A204.1 (cell line): Measurements from ENCODE around the gene PPARG.
"Not testable (repeated sequence)": the region's sequence is repeated elsewhere in the genome, so short reads cannot be mapped to it uniquely, and the experiment has no call there.

ENCODE experiments used
- FAIRE-seq: peaks from 2 replicates; lab custom pipeline; 2012; peaks lifted over from hg19 to GRCh38; lab: Jason Lieb, UNC

PPARG gene

DNA sequence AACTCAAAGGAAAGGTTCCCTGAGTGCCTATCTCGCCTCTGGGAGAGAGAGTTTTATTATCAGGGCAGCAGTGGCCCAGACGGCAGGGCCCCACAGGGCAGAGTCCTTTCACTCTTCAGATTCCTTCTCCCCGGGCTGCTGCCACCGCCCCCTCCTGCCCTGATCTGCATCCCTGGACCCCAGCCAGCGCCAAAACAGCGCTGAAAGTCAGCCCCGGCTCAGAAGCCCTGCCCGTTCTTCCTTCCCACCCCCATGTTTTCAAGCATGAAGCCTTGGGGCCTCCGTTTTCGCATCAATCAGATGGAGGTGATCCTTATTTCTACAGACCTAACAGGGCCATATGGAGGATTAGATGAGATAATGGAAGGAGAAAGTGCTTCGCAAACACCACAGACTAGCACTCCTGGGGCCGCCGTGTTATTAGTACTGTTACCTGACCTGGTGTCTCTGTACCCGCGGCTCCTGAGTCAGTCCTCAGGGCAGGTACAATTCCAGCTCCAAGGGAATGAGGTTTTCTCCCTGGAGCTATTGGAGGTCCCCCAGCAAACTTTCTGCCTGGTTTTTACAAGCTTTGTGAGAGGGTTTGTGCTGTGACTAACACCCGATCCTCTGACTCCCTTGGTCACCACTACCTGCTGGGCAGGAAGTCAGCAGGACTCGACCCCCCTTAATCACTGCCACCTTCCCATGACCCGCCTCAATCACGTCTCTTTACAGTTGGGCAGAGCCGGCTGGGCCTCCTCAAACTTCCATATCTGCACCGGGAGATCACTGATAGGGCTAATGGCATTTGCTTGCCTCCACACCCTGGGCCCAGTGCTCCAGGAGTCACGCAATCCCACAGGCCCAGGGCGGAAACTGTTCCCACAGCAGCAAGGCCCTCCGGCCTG is 156.0 kb downstream of the PPARG start:
- no peak for FAIRE-seq

DNA sequence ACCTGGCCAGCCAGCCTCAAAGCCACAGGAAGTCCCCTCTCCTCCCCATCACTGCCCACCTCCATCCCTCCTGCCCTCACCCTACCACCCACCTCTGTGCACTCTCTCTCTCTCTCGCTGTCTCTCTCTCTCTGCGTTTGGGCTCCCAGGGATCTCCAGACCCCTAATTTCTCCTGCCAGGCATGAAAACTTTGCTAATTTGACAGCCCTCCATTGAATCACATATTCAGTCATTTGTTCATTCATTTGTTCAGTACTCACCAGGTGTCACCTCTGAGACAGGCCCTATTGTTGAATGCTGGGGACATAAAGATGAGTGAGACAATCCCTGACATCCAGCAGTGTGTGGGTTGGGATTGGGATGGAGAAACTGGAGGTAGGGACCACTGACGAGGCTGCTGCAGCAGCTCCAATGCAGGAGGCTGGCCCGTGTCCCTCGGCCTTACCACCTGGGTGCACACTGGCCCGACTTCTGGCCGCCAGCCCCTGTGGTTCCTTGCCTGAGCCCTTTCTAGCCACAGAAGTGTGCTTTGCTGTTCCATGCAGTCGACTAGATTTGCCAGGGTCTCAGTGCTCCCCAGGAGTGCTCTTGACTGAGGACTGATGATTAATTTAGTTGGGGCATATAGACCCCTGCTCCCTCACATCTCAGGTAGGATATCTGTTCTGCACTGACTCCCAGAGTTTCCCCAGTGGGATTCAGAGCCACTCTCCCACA is 156.8 kb downstream of the PPARG start:
- no peak for FAIRE-seq

DNA sequence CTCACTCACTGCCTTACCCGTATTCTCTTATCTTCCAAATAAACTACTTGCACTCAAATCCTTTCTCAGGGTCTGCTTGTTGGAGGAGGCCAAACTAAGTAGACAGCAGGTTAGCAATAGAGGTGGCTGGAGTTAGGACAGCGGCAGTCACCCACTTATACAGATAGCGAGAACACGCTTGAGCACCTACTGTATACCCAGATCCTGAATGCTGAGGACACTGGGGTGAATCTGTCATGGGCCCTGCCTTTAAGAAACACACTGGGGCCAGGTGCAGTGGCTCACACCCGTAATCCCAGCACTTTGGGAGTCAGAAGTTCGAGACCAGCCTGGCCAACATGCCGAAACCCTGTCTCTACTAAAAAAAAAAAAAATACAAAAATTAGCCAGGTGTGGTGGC is 157.4 kb downstream of the PPARG start:
- FAIRE-seq: no peak

DNA sequence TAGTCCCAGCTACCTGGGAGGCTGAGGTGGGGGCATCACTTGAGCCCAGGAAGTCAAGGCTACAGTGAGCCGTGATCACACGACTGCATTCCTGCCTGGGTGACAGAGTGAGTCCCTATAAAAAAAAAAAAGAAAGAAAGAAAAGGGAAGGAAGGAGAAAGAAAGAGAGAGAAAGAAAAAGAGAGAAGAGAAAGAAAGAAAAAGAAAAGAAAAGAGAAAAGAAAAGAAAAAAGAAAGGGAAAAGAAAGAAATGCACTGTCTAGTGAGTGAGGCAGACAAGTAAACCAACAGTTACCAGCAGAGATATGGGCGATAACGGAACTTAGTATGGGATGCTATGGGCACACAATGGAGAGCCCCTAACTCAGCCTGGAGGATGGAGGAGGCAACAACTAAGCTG is 158.2 kb downstream of the PPARG start:
- no peak for FAIRE-seq

DNA sequence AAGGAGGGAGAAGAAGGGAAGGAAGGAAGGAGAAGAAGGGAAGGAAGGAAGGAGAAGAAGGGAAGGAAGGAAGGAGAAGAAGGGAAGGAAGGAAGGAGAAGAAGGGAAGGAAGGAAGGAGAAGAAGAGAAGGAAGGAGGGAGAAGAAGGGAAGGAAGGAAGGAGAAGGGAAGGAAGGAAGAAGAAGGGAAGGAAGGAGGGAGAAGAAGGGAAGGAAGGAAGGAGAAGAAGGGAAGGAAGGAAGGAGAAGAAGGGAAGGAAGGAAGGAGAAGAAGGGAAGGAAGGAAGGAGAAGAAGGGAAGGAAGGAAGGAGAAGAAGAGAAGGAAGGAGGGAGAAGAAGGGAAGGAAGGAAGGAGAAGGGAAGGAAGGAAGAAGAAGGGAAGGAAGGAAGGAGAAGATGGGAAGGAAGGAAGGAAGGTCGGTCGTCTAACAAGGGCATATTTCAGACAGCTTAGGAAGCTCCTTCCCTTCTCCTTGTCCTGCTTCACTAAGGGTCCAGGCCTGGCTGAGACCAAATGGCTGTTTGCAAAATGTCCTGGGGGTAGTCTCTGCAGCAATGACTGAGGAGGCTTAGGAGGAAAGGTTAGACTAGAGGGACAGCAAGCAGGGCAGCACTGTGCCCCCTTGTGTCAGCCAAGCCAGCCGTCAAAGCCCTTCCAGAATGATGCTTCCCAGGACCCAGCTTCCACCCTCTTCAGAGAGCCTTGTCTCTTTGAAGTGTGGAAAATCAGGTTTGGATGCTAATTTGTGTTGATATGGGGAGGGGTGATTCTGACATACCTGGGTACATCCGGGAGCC is 159.7 kb downstream of the PPARG start:
- FAIRE-seq: not testable (repeated sequence)

DNA sequence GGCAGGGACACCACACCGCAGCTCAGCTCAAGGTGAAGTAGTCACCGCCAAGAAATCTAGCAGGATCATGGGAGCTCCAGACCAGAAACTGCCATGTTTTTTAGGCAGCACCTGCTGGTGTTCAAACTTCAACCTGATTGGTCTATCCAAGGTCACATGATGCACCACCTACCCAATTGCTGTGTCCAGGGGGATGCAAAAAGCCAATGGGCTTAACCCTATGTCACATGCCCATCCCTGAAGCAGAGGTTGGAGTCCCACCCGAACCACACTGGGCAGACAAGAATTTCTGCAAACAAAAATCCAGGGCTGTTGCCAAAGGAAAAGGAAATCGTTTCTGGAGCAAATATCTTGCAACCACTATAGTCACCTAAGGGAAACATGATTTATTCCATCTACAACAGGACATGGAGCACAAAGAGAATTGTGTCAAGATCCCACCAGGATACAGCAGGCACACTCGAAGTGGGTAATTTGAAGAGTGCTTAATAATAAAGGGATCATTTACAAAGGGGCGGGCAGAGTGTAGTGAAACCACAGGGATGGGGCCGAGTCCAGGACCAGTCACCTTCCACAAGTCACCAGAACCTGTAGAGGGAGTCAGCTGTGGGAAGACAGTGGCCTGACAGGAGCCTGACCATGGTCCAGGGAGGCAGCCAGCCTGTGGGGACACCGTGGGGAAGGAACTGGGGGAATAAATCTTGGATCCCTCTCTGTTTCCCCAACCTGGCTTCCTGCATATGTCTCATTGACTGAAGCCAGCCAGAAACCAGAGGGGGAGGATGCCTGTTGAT is 161.2 kb downstream of the PPARG start:
- no peak for FAIRE-seq

DNA sequence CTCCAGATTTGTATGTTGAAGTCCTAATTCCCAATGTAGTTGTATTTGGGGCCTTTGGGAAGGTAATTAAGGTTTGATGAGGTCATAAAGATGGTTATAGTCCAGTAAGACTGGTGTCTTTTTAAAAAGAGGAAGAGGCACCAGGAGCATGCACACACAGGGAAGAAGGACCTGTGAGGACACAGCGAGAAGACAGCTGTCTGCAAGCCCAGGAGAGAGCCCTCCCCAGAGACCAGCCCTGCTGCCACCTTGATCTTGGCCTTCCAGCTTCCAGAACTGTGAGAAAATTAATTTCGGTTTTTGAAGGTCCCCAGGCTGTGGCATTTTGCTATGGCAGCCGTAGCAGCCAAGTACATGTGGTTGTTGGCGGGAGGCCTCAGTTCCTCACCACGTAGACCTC is 162.6 kb downstream of the PPARG start:
- no peak for FAIRE-seq

DNA sequence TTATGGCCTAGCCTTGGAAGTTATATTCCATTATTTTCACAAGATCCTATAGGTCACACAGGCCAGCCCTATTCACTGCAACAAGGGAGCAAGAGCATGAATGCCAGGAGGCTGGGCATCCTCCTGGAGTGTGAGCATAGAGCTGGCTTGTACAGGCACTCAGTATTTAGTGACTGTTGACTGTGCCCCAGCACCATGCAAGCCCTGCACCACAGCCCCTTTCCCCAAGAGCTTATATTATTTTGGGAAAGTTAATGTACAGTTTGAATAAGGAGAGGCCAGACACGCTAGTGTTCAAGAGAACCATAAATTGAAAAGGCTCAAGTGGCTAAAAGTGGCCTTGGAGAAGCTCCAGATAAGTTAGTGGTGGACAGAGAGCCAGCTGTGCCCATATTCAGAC is 163.1 kb downstream of the PPARG start:
- FAIRE-seq: no peak

DNA sequence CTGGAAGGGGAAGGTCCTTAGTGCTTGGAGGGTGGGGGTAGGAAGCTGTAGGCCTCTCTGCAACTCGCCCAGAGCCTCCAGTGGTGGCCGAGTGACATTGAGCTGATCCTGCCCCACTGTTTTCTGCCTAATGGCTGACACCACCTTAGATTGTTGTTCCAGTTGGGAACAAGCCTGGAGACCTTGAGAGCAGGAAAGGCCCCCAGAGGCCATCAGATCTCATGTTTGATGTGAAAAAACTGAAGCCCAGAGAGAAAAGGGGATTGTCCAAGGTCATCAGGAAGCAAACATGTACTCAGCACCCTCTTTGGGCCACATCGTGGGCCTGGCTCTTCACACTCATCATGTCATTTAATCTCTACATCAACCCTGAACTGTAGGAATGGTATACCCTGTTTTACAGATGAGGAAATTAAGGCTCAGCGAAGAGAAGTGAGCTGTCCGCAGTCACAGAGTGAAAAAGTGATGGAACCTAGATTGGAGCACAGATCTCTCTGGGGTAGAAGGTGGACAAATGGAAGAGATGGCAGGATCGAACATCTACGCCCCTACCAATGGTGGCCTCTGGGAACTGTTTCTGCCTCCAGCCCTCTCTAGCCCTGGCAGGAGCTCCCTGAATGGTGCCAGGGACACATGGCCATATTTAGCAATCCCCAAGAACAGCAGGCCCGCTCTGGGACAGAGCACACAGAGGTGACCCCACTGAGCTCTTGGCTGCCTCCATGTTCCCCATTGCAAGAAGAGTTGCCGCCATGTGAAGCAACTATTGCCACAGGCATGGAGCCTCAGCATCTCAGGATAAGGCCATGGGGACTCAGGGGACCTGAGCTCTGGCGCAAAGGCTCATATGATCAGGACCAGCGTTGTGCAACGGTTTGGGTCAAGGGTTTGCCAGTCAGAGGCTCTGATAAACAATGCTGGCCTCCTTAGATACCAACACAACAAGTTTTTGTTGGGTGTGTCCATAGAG is 163.8 kb downstream of the PPARG start:
- no peak for FAIRE-seq

DNA sequence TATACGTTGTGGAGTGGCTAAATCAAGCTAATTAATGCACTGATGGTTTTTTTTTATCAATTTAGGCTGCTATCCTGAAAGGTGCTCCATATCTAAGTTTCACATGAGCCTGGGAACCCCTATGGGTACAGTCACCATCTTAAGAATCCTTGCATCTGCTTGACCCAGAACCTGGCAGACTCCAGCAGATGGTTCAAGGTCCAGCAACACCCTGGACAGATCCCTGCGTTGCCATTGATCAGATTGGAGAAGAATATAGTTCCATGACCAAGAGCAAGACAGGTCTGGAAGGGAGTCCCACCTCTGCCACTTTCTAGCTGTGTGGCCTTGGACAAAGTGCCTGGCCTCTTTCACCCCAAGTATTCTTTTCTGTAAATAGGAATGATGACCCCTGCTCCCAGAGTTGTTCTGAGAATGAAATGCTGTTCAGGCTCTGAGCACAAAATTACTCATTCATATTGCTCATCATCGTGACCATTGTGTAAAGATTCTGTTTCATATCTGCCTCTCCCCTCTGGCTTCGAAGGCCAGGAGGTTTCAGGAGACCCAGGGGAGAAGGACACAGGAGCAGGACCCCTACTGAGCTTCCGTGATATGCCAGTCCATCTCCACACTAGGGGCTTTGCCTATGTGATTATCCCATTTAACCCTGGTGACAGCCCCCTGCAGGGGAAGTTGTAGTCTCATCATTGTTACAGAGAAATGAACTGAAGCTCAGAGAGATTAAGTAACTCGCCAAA is 165.4 kb downstream of the PPARG start:
- no peak for FAIRE-seq

DNA sequence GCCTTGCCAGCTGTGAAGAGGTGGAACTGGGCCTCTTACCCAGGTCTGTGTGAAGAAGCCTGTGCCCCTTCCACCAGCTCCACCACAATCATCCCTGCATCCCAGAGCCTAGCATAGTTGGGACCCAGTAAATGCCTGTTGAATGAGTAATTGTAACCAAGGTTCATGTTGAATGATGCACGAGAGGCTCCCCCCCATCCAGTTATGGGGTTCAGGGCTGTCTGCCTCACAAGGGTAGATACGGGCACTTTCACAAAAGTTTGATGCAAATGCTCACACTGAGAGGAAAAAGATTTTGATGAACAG is 165.9 kb downstream of the PPARG start:
- no peak for FAIRE-seq

DNA sequence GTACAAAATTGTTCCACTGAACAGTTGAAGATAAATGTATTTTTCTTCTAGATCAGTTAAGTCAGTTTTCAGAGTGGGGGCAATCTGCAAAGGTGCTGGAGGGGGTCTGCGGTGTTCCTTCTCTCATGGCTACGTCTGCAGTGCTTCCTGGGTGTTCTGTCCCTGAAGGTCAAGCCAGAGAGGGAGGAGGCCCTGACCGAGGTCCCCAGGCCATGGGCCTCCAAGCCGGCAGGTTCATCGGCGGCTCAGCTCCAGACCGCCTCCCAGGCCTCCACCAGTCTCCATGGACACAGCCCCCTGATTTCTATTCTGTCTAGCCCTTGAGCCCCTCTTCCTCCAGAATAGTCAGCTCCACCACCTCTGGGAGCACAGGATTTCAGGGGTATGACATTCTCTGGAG is 166.9 kb downstream of the PPARG start:
- FAIRE-seq: no peak

DNA sequence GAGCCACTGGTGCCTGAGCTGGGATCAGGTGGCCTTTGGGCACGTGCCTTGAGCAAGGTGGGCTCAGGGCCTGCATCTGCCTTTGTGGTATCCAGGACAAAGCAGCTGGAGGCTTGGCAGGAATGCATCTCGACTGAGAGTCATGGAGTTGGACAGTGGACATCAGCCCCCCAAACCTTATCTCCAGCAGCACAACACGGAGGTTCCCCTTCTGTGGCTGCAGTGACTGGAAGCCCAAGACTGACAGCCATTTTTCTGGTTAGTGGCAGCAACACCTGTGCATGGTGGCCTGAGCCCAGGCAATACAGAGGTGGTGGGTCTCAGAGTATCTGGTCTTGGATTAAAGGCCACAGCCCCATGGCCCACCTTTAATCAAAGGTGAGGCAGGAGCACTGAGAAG is 167.6 kb downstream of the PPARG start:
- no peak for FAIRE-seq

DNA sequence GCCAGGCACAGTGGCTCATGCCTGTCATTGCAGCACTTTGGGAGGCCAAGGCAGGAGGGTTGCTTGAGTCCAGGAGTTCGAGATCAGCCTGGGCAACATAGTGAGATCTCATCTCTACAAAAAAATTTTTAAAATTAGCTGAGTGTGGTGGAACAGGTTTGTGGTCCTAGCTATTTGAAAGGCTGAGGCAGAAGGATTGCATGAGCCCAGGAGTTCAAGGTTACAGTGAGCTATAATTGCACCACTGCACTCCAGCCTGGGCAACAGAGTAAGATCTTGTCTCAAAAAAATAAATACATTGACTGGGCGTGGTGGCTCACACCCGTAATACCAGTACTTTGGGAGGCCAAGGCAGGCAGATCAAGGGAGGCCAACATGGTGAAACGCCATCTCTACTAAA is 168.5 kb downstream of the PPARG start:
- FAIRE-seq: not testable (repeated sequence)

DNA sequence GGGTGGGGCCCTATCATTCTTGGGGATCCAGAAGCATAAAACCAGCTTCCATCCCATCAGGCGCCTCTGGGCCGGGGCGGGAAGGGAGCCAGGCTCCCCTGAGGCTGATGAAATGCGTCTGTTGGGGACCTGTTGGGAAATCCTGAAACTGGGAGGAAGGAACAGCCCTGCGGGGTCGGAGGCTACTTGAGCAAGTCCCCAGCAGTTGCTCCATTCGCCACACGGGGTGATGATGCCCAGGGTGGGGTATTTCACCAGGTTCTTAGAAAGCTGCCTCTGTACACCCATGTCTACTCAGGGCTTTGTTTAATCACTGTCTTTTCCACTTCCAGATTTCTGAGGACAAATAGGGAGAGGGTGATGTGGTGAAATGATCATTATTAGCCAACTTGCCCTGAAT is 170.0 kb downstream of the PPARG start:
- FAIRE-seq: no peak

DNA sequence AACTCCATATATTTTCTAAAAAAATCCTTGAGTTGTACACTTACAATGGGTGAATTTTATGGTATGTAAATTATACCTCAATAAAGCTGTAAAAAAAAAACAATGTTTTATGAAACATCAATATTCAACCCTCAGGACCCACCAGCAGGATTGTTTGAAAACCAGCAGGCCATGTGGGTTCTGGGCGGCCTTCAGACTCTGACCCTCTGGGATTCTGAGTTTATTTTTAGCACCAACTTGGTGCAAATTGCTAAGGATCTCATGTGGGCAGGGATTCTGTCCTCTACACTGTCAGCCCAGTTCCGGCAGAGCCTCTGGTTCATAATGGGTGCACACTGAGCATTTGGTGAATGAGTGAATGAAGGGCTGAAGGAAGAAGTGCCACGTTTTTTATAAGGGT is 171.3 kb downstream of the PPARG start:
- FAIRE-seq: no peak

DNA sequence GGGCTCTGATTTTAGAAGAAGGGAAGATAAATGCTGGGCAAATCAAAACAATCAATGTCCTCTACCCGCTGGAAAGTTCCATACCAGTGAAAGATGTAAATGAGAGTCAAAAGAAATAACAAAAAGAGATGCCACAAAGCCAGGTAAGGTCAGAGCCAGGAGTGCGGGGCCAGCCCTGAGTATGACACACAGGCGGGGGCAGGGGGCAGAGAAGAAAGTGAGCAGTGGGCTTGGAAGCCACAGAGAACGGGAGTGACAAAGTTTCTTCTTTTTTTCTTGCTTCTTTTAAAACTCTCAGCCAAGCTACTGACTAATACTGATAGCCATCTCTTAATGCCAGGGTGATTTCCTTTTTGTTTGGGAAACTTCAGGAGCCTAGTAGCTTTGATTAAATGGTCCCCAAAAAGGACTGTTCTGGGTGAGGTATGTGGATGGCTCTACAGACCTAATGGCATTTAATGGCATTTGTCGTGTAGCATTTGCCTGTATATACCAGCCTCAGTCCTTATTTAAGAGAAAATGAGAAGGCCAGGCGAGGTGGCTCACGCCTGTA is 172.3 kb downstream of the PPARG start:
- FAIRE-seq: no peak

DNA sequence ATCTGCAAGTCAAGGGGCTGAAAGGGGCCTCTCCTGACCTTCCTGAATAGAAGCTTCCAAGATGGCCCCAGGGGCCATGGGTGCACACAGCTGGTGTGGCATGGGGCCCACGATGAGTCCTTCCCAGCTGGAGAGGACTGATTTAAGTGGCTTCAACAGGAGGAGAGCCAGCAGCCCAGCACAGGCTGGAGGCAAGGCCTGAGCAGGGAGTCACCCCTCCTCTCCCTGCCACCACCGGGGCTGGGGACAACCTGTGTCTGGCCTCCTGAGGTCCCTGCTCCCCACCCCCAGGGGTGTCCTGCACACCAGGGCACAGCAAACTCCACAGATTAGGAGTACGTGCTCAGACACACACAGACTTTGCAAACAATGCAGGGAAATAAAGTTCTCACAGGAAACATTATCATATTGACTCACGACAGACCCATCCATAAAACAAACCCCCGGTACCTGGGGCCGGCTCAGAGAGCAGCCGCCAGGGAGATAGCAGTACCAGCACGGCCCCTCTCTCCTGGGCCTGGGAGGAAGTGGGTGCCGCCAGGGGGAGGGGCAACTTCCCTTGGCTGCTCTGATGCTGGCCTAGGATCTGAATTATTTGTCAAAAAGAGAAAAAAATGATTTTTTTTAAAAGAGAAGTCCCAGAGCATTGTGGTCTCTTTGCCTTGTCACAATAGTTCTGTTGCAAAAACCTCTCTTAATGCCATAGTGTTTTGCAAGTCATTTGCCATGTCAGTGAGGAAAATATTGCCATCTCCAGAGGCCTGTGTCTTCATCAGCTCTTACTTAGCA is 173.5 kb downstream of the PPARG start:
- no peak for FAIRE-seq

DNA sequence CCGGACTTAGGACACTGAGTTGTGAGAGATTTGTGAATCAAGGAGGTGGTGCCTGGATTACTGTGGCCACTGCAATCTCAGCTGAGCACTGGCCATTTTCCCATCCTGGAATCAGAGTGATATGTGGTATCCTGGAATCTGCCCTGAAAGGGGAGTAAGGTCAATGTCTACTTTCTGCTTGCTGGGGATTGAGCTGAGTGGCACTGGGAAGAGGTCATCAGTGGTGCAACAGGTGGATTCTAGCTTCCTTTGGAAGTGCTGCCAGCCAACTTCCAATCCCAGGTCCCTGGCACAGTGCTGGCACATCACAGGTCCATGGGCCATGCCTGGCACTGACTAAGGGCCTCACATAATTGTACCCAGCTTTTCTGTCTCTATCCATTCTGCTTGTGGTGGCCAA is 174.8 kb downstream of the PPARG start:
- no peak for FAIRE-seq
